Glutamatergic neuron (in vitro differentiated cells): ENCODE data around the gene CAMK1G. TPM values are rescaled to one million over a fixed set of nuclear protein-coding genes. Genes with fewer than 3 reads are reported as not detected.

Experiments used
- DNase-seq: peaks from one replicate; pipeline ENCODE4 v3.0.0; 2022
- H3K27ac Mint-ChIP-seq: one replicate; pipeline ENCODE4 v1.8.0; 2020; ENCODE audit warnings: mild to moderate bottlenecking, mixed read lengths, inconsistent platforms; ENCODE audit not compliant: unreplicated experiment
- H3K27me3 Mint-ChIP-seq: one replicate; pipeline ENCODE4 v1.8.0; 2020; ENCODE audit warnings: mild to moderate bottlenecking, moderate library complexity, mixed read lengths, inconsistent platforms; ENCODE audit not compliant: unreplicated experiment
- H3K36me3 Mint-ChIP-seq: one replicate; pipeline ENCODE4 v1.8.0; 2020; ENCODE audit warnings: mild to moderate bottlenecking, mixed read lengths, inconsistent platforms; ENCODE audit not compliant: unreplicated experiment
- H3K4me1 Mint-ChIP-seq: one replicate; pipeline ENCODE4 v1.8.0; 2020; ENCODE audit warnings: mild to moderate bottlenecking, low read depth, mixed read lengths, inconsistent platforms; ENCODE audit not compliant: unreplicated experiment
- H3K4me3 Mint-ChIP-seq: one replicate; pipeline ENCODE4 v1.8.0; 2020; ENCODE audit warnings: mild to moderate bottlenecking, mixed read lengths, inconsistent platforms; ENCODE audit not compliant: unreplicated experiment
- H3K9me3 Mint-ChIP-seq: one replicate; pipeline ENCODE4 v1.8.0; 2020; ENCODE audit warnings: mild to moderate bottlenecking, moderate library complexity, mixed read lengths, inconsistent platforms; ENCODE audit not compliant: unreplicated experiment
- total RNA-seq: library from RNA; stranded (reverse); fragmentation: NEBNext Ultra II Directional; extraction: Animal tissue kit (Norgen Biotek cat#: 25700); gene quantifications from one replicate; pipeline ENCODE4 v1.2.1, GENCODE V29; 2021; ENCODE audit not compliant: unreplicated experiment
- TF ChIP-seq, protein P1 (sequence below): fragments of 200-600 bp; sonication (generic); IDR thresholded peaks from one replicate; pipeline ENCODE4 v1.5.0; 2021; ENCODE audit not compliant: partially characterized antibody, unreplicated experiment

Gene CAMK1G
- total RNA-seq, 1 donor from 2014 or later = 2.0 TPM

- H3K9me3 Mint-ChIP-seq = peaks cover 8% of the 10 kb centered on the region
- peaks cover 2% of the 10 kb centered on the region for H3K4me1 Mint-ChIP-seq
- H3K27me3 Mint-ChIP-seq = peaks cover 7% of the 10 kb centered on the region
- no peak overlapping the region for H3K27ac Mint-ChIP-seq
- TF ChIP-seq, protein P1, sequence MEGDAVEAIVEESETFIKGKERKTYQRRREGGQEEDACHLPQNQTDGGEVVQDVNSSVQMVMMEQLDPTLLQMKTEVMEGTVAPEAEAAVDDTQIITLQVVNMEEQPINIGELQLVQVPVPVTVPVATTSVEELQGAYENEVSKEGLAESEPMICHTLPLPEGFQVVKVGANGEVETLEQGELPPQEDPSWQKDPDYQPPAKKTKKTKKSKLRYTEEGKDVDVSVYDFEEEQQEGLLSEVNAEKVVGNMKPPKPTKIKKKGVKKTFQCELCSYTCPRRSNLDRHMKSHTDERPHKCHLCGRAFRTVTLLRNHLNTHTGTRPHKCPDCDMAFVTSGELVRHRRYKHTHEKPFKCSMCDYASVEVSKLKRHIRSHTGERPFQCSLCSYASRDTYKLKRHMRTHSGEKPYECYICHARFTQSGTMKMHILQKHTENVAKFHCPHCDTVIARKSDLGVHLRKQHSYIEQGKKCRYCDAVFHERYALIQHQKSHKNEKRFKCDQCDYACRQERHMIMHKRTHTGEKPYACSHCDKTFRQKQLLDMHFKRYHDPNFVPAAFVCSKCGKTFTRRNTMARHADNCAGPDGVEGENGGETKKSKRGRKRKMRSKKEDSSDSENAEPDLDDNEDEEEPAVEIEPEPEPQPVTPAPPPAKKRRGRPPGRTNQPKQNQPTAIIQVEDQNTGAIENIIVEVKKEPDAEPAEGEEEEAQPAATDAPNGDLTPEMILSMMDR = no peak
- peaks cover 5% of the 10 kb centered on the region for H3K36me3 Mint-ChIP-seq
- H3K4me3 Mint-ChIP-seq = no peak overlapping the region
- no peak for DNase-seq
These were observed 34.2 kb downstream of the CAMK1G start for GRCh38 chr1:209617755-209618154.

- no peak overlapping the region for H3K27ac Mint-ChIP-seq
These were observed 34.8 kb downstream of the CAMK1G start for GRCh38 chr1:209618291-209618690.

GRCh38 chr1:209618756-209619420 is 35.4 kb downstream of the CAMK1G start:
- peaks cover 5% of the 10 kb centered on the region for H3K36me3 Mint-ChIP-seq
- TF ChIP-seq, protein P1 = no peak
- DNase-seq = no peak
- no peak overlapping the region for H3K27ac Mint-ChIP-seq
- peaks cover 8% of the 10 kb centered on the region for H3K9me3 Mint-ChIP-seq
- H3K27me3 Mint-ChIP-seq = peaks cover 7% of the 10 kb centered on the region
- H3K4me3 Mint-ChIP-seq = no peak overlapping the region
- H3K4me1 Mint-ChIP-seq = peaks cover 2% of the 10 kb centered on the region

More at GRCh38 chr1:209618291-209618690, 34.8 kb downstream of the CAMK1G start:
- Mint-ChIP-seq H3K4me1 (peaks cover 2% of the 10 kb centered on the region), H3K9me3 (peaks cover 8% of the 10 kb centered on the region), H3K36me3 (peaks cover 5% of the 10 kb centered on the region), H3K4me3 (no peak overlapping the region), H3K27me3 (peaks cover 7% of the 10 kb centered on the region)
- TF ChIP-seq, protein P1 = no peak
- DNase-seq = no peak

GRCh38 chr1:209619696-209620486 is 36.4 kb downstream of the CAMK1G start:
- Mint-ChIP-seq H3K36me3 (peaks cover 5% of the 10 kb centered on the region), H3K4me3 (no peak overlapping the region), H3K27me3 (peaks cover 9% of the 10 kb centered on the region), H3K4me1 (peaks cover 9% of the 10 kb centered on the region), H3K9me3 (peaks cover 9% of the 10 kb centered on the region), H3K27ac (no peak overlapping the region)
- DNase-seq = no peak
- TF ChIP-seq, protein P1 = no peak

- Mint-ChIP-seq H3K4me3 (no peak overlapping the region), H3K36me3 (peaks cover 5% of the 10 kb centered on the region), H3K9me3 (peaks cover 9% of the 10 kb centered on the region), H3K27me3 (peaks cover 9% of the 10 kb centered on the region), H3K27ac (no peak overlapping the region), H3K4me1 (peaks cover 11% of the 10 kb centered on the region)
- no peak for DNase-seq
- TF ChIP-seq, protein P1 = no peak
These were observed 37.0 kb downstream of the CAMK1G start for GRCh38 chr1:209620487-209620884.
